GM18526 (cell line): ENCODE data around the gene WNT2.

Experiments used
- POLR2A ChIP-seq: IDR thresholded peaks from 3 replicates; pipeline ENCODE4 v1.6.1; 2011; ENCODE audit not compliant: insufficient read length; ENCODE audit errors: extremely low read depth

Gene WNT2

GRCh38 chr7:117322741-117323304 is at the start of gene WNT2:
WNT2 (minus strand) TSS chr7:117323058; CDS start chr7:117322989, 69 bp downstream.
- TF ChIP-seq POLR2A, result no peak

DNA sequence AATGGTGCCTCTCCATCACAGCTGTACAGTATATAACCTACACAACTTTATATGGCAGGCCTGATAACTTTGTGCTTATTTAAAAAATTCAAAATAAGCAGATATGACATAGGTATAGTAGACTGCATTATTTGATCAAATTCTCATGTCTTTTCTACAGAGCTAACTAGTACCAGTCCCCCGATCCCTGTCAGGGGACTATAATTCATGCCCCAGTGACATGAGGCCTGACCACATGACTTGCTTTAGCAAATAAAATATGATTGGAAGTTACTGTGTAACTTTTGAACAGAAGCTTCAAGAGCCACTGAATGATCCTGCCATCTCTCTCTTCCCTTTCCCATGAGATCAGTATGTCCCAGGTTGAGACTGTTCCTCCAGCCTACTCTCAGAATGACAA is 49.2 kb upstream of the WNT2 start:
- TF ChIP-seq POLR2A, result no peak

DNA sequence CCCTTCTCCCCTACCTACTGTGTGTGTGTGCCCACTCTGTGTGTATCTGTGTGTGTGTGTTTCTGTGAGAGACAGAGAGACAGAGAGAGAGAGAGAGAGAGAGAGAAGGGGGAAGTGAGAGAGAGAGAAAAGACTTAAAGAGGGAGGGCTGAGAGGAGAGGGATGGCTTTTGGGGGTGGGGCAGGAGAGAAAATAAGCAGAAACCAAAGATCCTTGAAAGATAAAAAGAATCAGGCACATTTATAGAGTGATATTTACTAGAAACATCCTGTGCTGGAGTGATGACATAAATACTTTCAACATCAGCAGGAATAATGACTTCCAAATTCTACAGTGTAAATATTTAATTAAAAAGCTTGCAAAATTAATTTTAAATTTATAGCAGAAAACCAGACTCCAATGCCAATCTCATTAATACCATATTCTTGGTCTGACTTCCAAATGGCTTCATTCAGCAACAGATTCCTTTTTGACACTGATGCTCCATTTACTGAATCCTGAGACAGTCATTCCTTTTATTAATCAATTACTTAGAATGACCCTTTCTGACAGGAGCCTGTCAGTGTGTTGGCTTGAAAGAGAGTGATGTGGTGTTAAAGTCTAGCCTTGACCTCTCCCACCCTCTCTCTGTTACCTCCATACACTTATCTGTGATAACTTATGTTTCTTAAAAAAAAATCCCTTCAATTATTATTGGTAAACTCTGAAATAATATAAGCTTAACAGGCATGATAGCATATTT is 41.7 kb upstream of the WNT2 start:
- no peak for TF ChIP-seq POLR2A

DNA sequence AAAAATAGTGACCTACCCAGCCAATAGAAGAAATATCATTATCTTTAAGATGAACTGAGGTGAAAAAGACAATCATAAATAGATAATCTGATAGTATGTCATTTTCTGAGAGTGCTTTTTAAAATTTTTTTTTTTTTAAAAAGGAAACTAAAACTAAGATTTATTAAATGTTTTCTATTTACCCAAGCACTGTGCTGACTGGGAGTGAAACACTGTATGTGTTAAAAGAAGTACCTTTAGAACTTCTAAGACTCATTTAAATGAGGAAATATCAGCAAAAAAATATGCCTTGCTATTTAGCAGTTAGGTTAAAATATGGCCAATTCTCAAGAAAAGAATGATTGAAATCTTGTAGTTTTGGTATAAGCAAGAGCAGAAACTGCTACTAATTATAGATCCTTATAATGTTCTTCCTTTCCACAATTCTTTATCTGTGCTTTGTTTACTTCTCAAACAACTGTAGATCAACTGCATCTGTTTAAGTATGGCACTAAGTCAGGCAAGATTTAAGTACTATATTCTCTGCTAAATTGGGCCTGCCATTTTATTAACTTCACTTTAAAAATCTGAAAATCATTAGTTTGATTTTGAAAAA is 39.5 kb upstream of the WNT2 start:
- no peak for TF ChIP-seq POLR2A

DNA sequence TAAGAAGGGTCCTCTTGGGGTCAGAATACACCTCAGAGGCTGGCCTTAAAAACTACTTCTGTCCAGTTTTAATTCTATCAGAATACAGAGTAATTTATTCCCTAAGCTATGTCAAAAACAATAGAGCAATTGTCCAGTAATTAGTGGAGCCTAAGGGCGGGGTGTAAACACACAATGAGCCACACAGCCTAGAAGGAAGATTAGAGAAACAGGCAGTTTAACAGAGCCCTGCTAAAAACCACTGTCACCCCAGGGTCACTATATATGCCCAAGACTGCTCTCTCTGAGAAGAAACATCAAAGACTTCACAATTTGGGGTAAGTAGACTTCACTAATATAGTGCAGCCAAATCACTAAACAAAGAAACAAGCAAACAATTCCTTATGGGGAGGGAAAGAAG is 27.2 kb upstream of the WNT2 start:
- no peak for TF ChIP-seq POLR2A

DNA sequence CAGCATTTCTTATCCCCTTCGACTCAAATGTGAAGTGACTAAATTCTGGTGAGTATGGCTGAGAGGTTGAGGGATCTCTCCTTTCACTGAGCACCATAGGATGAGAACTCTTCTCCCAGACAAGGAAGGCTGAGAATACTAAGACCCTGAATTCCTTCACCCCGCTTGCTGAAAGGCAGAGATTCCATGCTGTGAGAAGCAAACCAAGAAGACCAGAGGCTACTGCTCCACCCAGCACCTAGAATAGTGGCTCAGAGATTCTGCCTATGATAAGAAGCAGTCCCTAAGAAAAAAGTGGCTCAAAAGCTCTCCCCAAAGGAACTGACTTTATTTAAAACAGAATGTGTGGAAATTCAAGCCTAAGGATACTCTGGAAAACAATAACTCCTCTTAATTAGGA is 26.7 kb upstream of the WNT2 start:
- TF ChIP-seq POLR2A, result no peak

DNA sequence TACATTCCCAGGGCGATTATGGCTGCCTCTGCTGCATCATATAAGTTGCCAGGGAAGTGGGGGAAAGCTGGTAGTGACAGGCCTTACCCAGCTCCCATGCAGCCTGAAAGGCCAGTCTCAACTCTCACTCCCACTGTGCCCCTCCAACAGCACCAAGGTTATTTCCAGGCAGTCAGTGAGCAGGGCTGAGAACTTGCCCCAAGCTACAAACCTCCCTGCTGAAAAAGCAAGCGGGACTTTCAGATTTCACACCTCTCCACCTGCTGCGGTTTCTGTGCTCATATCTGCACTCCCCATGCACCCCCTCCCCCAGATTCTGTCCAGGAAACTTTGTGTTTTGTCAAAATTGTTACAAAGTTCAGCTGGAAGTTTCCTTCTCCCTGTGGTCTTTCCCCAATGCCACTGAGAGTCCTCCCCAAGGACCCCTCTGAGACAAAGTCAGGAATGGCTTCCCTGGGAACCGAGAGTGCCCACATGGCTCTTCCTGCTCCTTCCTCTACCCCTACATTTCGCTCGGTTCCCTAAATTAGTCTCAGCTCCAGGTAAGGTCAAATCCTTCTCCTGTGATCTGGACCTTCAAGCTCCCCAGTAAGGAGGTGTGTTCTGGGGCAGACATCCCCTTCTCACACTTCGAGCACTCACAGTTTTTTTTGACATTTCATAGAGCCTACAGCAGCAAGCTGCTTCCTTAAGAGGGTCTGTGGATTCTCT is 25.3 kb upstream of the WNT2 start:
- TF ChIP-seq POLR2A, result no peak

DNA sequence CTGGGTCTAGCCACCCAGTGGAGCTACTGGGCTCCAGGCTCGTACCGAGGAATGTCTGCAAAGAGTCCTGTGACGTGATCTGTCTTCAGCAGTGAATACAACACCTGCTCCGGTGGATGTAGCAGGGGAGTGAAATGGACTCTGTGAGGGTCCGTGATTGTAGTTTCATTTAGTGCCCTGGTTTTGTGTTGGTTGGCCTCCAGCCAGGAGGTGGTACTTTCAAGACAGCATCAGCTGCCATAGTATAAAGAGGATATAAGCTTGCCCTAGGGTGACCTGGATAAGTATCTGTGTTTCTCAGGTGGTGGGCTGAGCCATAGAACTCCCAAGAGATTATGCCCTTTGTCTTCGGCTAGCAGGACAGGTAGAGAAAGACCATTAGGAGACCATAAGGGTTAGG is 24.6 kb upstream of the WNT2 start:
- no peak for TF ChIP-seq POLR2A

GRCh38 chr7:117346161-117346560 is 23.3 kb upstream of the WNT2 start:
- TF ChIP-seq POLR2A, result no peak

- TF ChIP-seq POLR2A, result no peak
These were observed 15.2 kb upstream of the WNT2 start for GRCh38 chr7:117338020-117338419.

DNA sequence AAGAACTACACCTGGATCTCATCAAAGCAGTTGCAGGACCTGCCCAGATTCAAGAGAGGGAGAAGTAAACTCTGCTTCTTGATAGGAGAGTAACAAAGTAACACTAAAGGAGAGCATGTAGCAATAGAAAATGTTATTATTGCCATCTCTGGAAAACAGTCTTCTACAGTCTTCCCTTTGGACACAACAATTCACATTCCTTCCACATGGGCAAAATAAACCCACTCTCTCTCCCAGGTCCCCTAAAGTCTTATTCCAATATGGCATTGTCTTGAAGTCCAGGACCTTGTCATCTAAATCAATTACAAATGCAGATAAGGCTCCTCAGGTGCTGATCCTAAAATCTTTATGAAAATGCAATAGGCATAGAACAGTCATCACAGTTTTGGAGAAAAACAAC is 10.3 kb upstream of the WNT2 start:
- no peak for TF ChIP-seq POLR2A

- no peak for TF ChIP-seq POLR2A
These were observed 9.2 kb upstream of the WNT2 start for GRCh38 chr7:117332031-117332430.

GRCh38 chr7:117325836-117326235 is 3.0 kb upstream of the WNT2 start:
- no peak for TF ChIP-seq POLR2A

GRCh38 chr7:117324960-117325359 is 2.1 kb upstream of the WNT2 start:
- no peak for TF ChIP-seq POLR2A

- no peak for TF ChIP-seq POLR2A
These were observed 1.2 kb upstream of the WNT2 start for GRCh38 chr7:117323851-117324711.
